NCI-H446 treated with DMSO at 0.1 percent for 48 hours (cell line): ENCODE data around the gene TMEM131L.
"Not testable (repeated sequence)": the region's sequence is repeated elsewhere in the genome, so short reads cannot be mapped to it uniquely, and the experiment has no call there.

Experiments used
- DNase-seq: peaks from one replicate; lab custom pipeline; 2025; lab: John Stamatoyannopoulos, UW

TMEM131L gene

DNA sequence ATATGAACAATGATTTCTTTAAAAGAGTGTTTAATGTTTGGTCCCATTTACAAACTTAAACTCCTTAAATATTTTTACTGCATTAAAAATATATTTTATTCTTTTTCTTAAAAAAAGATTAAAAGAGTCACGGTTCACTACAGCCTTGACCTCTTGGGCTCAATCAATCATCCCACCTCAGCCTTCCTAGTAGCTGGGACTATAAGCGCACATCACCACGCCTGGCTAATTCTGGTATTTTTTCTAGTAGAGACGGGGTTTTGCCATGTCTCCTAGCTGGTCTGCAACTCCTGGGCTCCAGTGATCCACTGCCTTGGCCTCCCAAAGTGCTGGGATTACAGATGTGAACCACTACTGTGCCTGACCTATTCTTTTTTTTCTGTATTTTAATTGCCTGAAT is 113.2 kb downstream of the TMEM131L start:
- no peak for DNase-seq

DNA sequence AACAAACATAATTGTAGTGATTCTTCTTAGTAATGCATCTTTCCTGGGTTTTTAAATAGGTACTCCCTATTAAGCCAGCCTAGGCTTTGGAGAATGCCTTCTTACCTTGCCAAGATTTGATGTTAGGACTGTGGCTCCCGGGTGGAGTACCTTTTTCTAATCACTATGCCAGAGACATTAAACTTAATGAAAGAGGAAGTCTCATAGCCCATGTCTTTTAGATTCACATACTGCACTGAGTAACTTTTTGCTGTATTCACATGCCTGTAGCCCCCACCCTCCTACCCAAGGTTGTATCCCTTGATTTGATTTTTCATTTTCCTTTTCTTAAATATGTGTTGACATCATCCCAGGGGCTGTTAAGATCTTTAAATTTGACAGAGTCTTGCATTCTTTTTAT is 113.7 kb downstream of the TMEM131L start:
- no peak for DNase-seq

DNA sequence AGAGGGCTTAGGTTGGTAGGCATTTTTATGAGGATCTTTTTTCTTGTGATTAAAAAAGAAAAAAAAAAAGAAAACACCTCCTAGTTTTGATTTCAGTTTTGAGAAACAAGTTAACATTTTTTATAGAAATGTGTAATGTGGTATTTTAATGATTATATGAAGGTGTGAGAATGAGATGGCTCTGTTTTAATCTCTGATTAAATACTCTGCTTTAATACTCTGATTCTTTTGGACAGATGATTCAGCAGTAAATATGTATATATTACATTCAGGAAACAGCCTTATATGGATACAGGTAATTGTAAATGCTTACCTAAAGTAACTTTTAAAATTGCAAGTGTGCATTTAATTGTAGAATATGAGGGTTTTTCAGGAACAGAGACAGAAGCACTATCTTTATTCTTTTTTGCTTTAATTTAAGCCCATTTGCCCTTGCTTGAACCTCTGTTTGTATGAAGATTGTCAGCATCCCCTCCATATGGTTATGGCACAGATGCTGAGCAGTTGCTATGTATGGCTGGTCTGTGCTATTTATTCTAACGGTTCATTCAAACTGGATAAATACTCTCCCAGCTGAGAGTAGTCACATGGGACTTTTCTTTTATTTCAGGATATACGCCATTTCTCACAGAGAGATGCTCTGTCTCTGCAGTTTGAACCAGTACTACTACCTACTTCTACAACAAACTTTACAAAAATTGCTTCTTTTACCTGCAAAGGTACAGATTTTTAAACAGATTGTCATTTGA is 117.0 kb downstream of the TMEM131L start:
- no peak for DNase-seq

DNA sequence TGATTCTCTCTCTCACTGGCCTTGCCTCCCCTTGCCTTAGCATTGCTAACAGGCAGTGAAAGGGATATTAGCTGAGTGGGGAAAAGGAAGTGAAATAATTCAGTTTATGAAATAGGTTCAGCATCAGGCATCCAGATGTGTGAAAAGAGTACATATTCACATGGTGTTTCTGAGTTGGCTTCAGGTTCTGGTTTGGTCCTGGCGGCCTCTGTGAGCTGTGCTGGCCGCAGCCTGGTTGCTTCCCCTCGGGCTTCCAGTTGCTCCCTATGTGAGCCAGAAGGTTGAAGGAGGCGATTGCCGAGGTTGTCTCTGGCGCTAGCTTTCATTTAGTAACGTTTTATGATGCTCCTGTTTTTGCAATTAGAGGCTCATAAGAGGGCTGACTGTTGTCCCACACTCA is 118.9 kb downstream of the TMEM131L start:
- no peak for DNase-seq

DNA sequence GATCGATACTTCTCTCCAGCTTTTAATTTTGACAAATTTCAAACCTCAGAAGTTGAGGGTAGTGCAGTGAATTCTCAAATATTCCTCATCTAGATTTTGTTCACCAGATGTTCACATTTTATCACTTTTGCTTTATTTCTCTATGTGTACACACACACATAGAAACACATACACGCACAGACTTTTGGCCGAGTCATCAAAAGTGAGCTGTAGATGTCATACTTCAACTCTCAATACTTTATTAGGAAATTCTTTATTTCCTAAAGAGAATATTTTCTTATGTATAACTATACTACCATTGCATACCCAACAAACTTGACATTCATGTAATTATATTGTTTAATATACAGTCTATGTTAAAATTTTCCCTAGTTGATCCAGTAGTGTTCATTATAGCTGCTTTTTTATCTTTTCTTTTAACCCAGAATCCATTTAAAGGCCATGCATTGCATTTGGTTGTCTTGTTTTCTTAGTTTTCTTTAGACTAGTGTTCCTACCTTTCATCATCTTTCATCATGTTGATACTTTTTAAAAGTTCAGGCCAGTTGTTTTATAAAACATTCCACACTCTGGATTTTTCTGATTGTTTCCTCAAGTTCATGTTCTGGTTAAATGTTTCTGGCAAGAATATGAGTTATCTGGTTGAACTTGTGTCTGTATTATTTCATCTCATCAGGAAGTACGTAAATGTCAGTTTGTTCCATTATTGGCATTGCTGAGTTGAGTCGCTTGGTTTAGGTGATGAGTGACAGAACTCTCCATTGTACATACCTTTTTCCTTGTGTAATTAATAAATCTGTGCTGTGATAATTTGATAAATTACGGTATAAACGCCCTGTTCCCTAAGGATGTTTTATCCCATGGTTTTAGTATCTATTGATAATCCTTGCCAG is 123.8 kb downstream of the TMEM131L start:
- no peak for DNase-seq

DNA sequence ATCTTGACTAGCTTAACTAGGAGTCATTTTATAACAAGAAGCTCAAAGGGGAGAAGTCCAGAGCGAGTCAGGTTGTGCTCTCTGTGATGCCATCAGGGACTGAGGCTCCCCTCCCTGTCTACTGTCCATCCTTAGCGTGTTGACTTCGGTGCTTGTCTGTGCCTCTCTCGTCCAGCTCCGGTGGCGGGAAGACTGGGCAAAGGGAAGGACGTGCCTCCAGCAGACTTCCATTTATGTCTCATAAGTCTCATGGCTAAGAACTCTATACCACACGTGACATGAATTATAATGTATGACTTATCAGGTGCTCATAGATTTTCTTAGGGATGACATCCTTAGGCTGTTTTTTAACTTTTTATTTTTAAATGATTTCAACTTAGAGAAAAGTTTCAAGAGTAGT is 125.3 kb downstream of the TMEM131L start:
- no peak for DNase-seq

DNA sequence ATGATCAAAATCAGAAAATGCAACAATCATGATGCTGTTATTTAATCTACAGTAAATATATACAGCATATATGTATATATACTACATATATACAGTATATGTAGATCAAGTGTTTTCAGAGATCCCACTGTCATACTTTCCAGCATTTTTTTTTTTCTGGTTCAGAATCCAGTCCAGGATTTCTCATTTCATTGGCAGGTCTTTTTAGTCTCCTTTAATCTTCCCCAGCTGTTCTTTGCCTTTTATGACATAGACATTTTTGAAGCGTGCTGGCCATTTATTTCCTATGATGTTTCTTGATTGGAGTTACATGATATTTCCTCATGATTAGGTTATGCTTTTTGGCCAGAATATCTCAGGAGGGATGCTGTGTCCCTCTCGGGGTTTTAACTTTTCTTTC is 125.9 kb downstream of the TMEM131L start:
- DNase-seq = no peak

DNA sequence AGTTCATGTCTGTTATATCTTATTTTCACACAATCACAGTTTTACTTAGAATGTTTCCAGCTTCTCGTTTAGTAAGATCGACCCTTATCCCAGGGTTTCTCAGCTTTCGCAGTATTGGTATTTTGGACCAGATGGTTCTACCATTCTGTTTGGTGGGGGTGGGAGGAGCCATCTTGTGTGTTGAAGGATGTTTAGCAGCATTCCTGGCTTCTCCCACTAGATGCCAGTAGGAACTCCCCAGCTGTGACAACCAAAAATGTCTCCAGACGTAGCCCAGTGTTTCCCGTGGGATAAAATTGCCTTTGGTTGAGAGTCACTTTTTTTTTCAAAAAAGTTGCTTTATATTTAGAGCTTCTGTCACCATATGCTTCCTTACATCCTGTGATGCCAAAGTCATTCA is 127.0 kb downstream of the TMEM131L start:
- DNase-seq = no peak

DNA sequence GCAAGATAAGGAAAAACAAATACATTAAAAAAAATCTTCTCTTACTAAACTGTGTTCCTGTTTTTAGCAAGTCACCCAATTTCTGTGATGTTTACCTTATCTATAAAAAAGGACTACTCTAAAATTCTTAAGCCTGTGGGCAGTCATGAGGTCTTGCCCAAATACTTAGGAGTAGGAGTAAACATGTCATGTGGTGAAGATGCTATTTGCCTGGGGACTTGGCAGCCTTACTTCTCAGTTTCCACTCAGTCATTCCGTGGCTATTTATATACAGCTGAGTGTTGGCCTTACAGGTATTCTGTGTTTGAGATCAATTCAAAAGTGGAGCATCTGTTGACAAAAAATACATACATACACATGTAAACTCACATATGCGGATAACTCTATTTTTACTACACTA is 128.1 kb downstream of the TMEM131L start:
- no peak for DNase-seq

DNA sequence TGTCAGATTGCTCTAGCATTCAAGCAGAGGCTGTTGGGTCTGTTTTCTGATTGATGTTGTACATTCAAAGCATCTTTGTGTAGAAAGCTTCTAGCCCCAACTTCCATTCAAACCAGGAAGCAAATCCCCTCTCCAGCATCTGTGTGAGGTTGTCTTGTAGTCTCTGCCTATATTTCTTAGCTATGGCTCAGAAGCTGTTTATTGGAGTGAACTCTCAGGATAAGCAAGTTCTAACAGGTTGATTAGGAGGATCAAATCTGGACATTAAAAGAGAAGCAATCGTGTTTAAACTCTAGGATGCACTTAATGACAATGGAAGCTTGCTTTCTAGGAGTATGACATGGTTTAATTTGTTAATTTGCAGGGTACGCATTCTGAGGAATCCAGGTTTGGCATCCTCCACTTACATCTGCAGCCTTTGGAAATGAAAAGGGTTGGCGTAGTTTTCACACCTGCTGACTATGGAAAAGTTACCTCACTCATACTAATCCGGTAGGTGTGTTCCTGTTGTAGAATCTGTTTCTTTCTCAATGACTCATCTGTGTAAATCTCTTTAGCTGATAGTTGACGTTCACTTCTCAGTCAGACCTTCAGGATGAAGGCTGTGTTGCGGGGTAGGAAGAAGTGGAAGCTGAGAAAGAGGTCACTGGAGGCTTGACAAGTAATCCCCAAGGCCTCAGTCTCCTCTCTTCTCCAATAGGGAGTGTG is 129.9 kb downstream of the TMEM131L start:
- no peak for DNase-seq

DNA sequence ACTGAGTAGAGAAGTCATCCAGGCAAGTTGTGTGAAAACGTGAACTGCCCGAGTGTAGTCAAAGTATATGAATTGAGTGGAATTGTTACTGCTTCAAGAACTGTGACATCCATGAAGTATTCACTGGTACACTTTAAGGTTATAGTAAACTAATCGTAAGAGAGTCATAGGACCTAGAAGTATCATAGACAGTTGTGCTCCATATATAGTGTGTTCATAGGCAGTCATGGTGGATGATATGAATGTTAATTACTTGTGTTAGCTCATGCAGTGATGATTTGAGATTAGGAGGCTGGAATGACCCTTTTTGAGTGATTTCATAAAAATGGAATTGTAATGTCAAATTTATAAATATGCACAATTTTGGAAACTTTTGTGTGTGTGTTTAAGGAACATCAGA is 136.6 kb downstream of the TMEM131L start:
- no peak for DNase-seq

DNA sequence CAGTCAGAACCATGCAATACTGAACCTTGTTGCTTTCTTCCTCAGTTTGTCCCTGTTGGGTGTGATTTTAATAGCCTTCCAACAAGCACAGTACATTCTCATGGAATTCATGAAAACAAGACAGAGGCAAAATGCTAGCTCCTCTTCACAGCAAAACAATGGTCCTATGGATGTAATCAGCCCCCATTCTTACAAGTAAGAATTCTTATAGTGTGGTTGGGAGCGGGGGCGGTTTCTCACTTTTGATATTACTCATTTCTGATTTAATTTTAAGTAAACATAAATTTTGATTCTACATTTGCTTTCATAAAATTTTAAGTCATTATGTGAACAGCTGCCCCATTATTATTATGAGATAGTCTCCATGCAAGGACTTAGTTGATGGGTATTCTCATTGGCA is 137.1 kb downstream of the TMEM131L start:
- no peak for DNase-seq

DNA sequence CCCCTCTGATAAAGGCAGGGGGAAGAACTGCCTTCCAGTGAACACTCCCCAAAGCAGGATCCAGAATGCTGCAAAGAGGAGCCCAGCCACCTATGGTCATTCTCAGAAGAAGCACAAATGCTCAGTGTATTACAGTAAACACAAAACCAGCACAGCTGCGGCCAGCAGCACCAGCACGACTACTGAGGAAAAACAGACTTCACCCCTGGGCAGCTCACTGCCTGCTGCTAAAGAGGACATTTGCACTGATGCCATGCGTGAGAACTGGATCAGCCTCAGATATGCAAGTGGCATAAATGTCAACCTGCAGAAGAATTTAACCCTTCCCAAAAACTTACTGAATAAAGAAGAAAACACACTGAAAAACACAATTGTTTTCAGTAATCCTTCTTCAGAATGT is 137.7 kb downstream of the TMEM131L start:
- no peak for DNase-seq

DNA sequence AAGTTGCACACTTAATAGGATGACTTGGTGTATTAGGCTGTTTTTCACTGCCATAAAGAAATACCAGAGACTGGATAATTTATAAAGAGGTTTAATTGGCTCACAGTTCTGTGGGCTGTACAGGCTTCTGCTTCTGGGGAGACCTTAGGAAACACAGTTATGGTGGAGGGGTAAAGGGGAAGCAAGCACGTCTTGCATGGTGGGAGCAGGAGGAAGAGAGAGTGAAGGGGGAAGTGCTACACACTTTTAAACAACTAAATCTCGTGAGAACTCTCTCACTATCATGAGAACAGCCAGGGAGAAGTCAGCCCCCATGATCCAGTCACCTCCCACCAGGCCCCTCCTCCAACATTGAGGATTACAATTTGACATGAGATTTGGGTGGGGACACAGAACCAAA is 142.9 kb downstream of the TMEM131L start:
- not testable (repeated sequence) for DNase-seq

DNA sequence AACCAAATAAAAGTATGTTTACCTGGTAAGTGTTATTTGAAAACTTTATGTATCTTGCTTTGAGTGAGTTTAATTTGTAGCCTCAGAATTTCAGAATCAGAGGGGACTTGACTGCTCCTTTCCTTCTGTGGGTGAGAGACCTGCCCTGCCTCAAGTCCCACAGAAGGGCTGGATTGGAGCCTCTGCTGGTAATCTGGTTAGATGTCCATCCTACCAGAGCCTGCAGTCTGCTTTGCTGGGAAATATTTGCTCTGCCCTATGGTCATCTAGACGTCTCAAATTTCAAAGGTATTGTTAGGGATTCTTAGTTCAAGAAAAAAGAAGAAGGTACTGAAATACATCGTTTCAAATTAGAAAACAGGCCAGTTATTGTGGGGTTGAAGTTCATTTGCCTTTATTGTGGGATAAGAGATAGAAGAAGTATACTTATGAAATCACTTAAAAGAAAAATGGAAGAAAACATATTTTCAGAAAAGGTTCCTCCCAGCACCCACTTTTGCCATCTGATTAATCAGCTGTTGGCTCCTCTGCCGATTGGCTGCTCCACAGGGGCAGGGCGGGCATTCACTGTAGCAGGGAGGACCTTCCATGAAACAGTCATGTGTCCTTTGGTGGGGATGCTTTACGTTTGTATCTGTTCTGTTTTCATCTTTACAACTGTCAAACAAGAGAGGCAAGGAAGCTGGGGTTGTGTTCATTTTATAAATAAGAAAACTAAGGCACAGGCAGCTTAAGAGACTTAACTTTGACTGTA is 144.6 kb downstream of the TMEM131L start:
- no peak for DNase-seq

DNA sequence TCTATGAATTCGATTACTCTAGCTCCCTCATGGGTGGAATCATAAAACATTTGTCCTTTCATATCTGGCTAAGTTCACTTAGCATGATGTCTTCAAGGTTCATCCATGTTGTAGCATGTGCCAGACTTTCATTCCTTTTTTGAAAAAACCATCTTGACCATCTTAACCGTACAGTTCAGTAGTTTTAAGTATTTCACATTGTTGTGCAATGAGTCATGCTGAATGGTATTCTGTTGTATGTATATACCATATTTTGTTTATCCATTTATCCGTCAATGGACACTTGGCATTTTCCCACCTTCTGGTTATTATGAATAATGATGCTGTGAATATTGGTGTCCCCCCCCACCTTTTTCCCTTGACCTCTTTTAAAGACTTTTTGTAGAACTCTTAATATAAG is 145.5 kb downstream of the TMEM131L start:
- DNase-seq = no peak

DNA sequence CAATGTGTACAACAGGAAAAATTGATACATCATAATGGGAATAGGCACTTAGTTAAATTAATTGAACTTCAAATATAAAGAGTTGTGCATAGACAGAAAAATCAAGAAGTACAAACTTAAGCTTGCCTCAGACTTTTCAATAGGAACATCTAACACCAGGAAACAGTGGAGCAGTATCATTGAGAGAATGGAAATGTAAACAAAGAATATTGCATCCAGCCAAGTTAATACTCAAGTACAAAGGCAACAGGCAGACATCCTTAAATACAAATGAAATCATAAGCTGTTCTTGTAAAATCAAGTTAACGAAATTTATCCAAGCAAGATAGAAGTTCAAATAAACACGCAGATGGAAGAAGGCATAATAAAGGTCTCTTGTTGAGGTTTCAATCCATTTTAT is 146.7 kb downstream of the TMEM131L start:
- peak; percentile 6 for DNase-seq

DNA sequence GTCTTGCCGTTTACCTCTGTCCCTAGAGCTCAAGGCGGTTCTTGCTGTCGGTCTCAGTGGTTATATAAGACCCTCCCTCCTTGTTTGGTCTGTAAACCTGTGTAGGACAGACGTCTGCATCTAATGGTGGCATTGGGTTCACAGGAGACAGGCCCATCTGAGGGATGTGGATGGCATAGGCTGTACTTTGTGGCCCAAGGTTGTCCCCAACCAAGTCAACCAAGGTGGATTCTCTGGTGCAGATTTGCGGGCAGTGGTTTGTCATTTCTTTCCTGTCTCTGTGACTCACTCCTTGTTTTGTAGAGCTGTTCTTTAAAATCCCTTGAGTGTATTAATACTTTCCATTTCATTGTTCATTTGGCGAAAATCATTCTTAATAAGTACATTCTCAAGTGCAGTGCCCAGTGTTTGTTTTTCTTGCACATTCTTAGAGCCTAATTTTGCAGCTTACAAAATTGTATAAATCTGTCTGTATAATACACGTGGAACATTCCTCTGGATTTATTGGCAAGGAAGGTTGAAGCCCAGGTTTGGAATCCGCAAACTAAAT is 149.9 kb downstream of the TMEM131L start:
- no peak for DNase-seq

DNA sequence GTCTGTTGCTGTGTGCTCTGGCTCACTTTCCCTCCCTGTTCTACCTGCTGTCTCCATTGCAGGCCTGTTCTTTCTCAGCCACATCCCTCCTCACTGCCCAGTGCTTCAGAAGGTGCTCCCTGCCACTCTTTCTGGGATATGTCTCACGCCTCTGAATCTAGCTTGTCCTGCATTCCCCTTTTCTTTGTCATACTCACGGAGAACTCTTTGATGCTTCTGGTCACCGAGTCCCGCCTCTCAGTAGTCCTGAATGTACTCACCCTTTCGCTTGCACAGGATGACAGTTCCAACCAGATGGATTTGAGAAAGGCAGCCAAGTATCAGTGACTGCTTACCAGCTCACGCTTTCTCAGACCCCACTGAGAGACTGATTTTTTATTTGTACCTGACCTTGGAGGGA is 152.7 kb downstream of the TMEM131L start:
- no peak for DNase-seq

DNA sequence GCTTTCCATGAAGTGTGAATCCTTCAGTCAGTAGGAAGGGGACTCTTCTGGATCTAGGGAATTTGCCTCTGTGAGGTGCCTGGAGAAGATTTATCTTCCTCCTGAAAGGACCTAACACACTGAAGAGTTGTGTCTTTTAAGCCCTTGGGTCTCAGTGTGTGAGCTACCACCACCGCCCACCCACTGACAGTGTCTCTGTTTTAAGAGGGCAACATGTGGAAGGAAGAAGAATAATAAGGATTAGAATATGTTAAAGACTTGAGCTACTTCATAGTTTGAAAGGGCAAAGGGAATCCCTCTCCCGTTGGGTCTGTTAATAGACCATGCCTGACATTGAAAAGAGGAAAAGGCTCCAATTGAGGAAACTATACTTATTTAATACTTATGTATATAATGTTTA is 153.7 kb downstream of the TMEM131L start:
- no peak for DNase-seq

DNA sequence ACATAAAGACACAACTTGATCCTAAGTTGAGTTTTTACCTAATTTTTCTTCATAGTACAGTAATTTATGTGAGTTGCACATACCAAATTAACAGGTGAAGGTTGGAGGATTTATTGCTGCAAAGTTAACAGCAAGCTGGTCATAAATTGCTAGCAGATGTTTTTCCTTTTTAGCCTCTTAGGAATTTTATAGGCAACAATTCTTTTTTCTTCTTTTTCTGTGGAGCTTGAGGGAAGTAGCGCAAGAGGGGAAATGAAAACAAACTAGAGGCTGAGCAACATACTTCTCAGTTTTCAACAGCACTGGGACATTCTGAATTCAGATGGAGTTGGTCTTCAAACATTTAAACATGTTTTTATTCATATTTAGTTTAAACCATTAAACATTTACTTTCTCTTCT is 154.2 kb downstream of the TMEM131L start:
- DNase-seq = no peak

DNA sequence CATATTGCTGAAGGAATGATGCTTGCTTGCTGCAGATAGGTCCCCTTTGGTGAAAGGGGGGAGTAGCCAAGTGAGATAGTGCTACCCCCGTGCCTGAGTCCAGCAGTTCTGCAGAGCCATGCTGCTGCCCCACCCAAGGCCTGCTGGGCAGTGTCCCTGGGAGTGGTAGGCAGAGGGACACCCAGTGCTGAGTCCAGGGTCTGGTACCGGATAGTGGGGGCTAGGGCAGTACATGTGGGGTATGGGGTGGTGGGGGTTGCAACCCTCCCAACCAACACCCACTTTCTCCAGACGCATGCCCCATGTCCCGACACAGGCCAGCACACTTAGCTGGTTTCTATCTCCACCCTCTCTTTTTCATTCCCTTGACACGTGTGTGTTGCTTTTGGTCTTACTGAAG is 155.9 kb downstream of the TMEM131L start:
- no peak for DNase-seq
